ENCODE results near the gene PAK4.

PAK4 gene

GRCh38 chr19:39196860-39197562 is 71.4 kb downstream of the PAK4 start, which contains the start of gene NCCRP1:
TSS of gene NCCRP1 (plus strand) at chr19:39196964. CDS start at chr19:39196983, 19 bp downstream.
- DNase-seq (ENCODE audit: insufficient read length) = no peak

GRCh38 chr19:39197808-39198207 is 72.2 kb downstream of the PAK4 start:
- TF ChIP-seq TAF1 (IDR thresholded peaks at IDR 0.05; ENCODE audit: borderline replicate concordance, low read depth, low read length) = no peak
- TF ChIP-seq POLR2A (IDR thresholded peaks at IDR 0.05; ENCODE audit: low read depth, low read length) = no peak
- TF ChIP-seq POLR2AphosphoS5 (IDR thresholded peaks at IDR 0.05; ENCODE audit: low read depth, low read length) = no peak
- FAIRE-seq (no peak), DNase-seq (ENCODE audit: insufficient read length) (no peak)

More at GRCh38 chr19:39196860-39197562, 71.4 kb downstream of the PAK4 start, which contains the start of gene NCCRP1:
- TF ChIP-seq POLR2A (IDR thresholded peaks at IDR 0.05; ENCODE audit: low read depth, low read length) (no peak), POLR2AphosphoS5 (IDR thresholded peaks at IDR 0.05; ENCODE audit: low read depth, low read length) (no peak), TAF1 (IDR thresholded peaks at IDR 0.05; ENCODE audit: borderline replicate concordance, low read depth, low read length) (no peak)
- no peak for FAIRE-seq

GRCh38 chr19:39199025-39199424 is 73.4 kb downstream of the PAK4 start:
- FAIRE-seq (no peak), DNase-seq (ENCODE audit: insufficient read length) (no peak)
- TF ChIP-seq POLR2AphosphoS5 (IDR thresholded peaks at IDR 0.05; ENCODE audit: low read depth, low read length) = no peak
- TF ChIP-seq POLR2A (IDR thresholded peaks at IDR 0.05; ENCODE audit: low read depth, low read length) = no peak
- TF ChIP-seq TAF1 (IDR thresholded peaks at IDR 0.05; ENCODE audit: borderline replicate concordance, low read depth, low read length) = no peak

GRCh38 chr19:39200066-39200802 is 74.6 kb downstream of the PAK4 start:
- TF ChIP-seq POLR2A (IDR thresholded peaks at IDR 0.05; ENCODE audit: low read depth, low read length) (no peak), TAF1 (IDR thresholded peaks at IDR 0.05; ENCODE audit: borderline replicate concordance, low read depth, low read length) (no peak), POLR2AphosphoS5 (IDR thresholded peaks at IDR 0.05; ENCODE audit: low read depth, low read length) (no peak)
- DNase-seq (ENCODE audit: insufficient read length) (no peak), FAIRE-seq (no peak)

GRCh38 chr19:39200803-39201115 is 75.2 kb downstream of the PAK4 start:
- no peak for TF ChIP-seq TAF1 (IDR thresholded peaks at IDR 0.05; ENCODE audit: borderline replicate concordance, low read depth, low read length)
- no peak for TF ChIP-seq POLR2AphosphoS5 (IDR thresholded peaks at IDR 0.05; ENCODE audit: low read depth, low read length)
- no peak for TF ChIP-seq POLR2A (IDR thresholded peaks at IDR 0.05; ENCODE audit: low read depth, low read length)
- FAIRE-seq (no peak), DNase-seq (ENCODE audit: insufficient read length) (no peak)

DNA sequence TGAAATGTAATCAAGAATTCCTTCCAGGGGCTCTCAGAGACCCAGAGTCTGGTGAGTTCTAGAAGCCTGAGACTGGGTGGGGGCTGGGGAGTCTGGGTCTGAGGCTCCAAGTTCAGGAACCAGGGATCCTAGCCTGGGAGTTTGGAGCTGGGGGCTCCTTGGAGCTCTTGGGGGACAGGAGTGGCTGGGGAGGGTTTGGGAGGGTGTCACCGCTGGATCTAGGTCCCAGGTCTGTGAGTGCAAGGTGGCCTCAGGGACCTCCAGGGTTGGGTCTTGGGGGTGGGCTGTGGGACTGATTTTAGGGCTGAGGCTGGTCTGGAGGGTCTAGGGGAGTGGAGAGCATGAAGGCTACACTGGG is 77.4 kb downstream of the PAK4 start:
- TF ChIP-seq POLR2A (IDR thresholded peaks at IDR 0.05; ENCODE audit: low read depth, low read length) = no peak
- TF ChIP-seq TAF1 (IDR thresholded peaks at IDR 0.05; ENCODE audit: borderline replicate concordance, low read depth, low read length) = no peak
- TF ChIP-seq POLR2AphosphoS5 (IDR thresholded peaks at IDR 0.05; ENCODE audit: low read depth, low read length) = no peak
- DNase-seq (ENCODE audit: insufficient read length) (no peak), FAIRE-seq (no peak)

GRCh38 chr19:39203372-39204341 is 78.1 kb downstream of the PAK4 start, which contains the start of gene SYCN:
TSS of gene SYCN (minus strand) at chr19:39204263. CDS start at chr19:39204254, 9 bp downstream.
- TF ChIP-seq POLR2AphosphoS5 (IDR thresholded peaks at IDR 0.05; ENCODE audit: low read depth, low read length) (no peak), TAF1 (IDR thresholded peaks at IDR 0.05; ENCODE audit: borderline replicate concordance, low read depth, low read length) (no peak), POLR2A (IDR thresholded peaks at IDR 0.05; ENCODE audit: low read depth, low read length) (no peak)
- no peak for FAIRE-seq
- DNase-seq (ENCODE audit: insufficient read length) = no peak

DNA sequence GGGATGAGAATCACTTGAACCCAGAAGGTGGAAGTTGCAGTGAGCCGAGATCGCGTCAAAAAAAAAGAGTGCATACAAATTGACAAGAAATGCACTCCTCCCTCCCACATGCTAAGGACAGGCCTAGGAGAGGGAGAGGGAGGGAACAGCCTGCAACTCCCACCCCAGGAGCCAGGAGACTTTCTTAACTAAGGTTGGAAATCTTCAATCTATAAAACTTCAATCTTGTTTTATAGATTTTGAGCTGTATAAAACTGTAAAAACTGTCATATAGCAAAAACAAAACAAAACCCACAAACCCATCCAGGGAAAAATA is 79.8 kb downstream of the PAK4 start:
- FAIRE-seq (no peak), DNase-seq (ENCODE audit: insufficient read length) (no peak)
- TF ChIP-seq POLR2AphosphoS5 (IDR thresholded peaks at IDR 0.05; ENCODE audit: low read depth, low read length) (no peak), TAF1 (IDR thresholded peaks at IDR 0.05; ENCODE audit: borderline replicate concordance, low read depth, low read length) (no peak), POLR2A (IDR thresholded peaks at IDR 0.05; ENCODE audit: low read depth, low read length) (no peak)

- TF ChIP-seq TAF1 (IDR thresholded peaks at IDR 0.05; ENCODE audit: borderline replicate concordance, low read depth, low read length) = no peak
- TF ChIP-seq POLR2AphosphoS5 (IDR thresholded peaks at IDR 0.05; ENCODE audit: low read depth, low read length) = no peak
- no peak for TF ChIP-seq POLR2A (IDR thresholded peaks at IDR 0.05; ENCODE audit: low read depth, low read length)
- no peak for FAIRE-seq
- no peak for DNase-seq (ENCODE audit: insufficient read length)
These were observed 80.5 kb downstream of the PAK4 start for GRCh38 chr19:39206122-39206521.

- FAIRE-seq (no peak), DNase-seq (ENCODE audit: insufficient read length) (no peak)
- TF ChIP-seq POLR2AphosphoS5 (IDR thresholded peaks at IDR 0.05; ENCODE audit: low read depth, low read length) (no peak), TAF1 (IDR thresholded peaks at IDR 0.05; ENCODE audit: borderline replicate concordance, low read depth, low read length) (no peak), POLR2A (IDR thresholded peaks at IDR 0.05; ENCODE audit: low read depth, low read length) (no peak)
These were observed 81.8 kb downstream of the PAK4 start for GRCh38 chr19:39207293-39207836.
